Fibroblast of skin of left biceps (primary cell): ENCODE results near the gene ABCC2.
"Not testable (repeated sequence)": the region's sequence is repeated elsewhere in the genome, so short reads cannot be mapped to it uniquely, and the experiment has no call there.

Source experiments
- DNase-seq, 2 experiments: peaks; one replicate each; pipeline ENCODE4 v3.0.0-alpha.2; 2013; ENCODE audit warnings: low read depth in 2 of 2

ABCC2 gene

DNA sequence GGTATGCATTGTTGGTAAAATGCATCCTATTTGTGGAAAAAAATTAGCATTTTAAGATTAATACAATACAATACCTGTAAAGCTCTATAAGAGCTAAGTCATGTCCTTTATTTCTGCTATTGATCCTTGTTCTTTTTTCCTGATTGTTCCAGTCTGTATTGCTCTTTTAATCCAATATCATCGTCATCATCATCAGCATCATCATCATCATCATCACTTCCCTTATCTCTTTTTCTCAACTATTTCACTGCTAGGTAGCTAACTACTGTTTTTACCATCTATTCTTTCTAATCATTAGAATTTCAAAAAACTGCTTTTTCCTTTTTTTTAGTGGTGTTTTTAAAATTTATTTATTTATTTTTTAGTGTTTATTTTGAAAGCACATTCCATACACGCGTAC is 71.2 kb downstream of the ABCC2 start:
- DNase-seq: no peak

DNA sequence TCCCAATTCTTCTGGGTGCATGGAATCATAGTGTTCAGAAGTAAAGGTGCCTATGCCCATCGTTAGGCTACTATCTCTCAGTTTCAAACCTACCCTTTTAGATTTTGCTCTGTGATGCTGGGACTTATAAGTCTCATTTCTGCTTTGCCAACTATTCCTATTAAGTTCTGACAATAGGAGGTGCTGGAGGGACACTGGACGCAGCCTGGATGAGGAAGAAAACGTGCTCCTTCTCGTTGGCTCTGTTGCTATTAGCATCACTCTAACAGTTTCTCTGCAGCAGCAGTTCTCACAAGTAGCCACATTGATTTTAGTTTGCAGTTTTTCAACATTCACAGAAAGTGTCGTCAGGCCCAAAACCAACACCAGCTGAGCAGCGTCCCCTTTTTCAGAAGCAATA is 72.4 kb downstream of the ABCC2 start:
- DNase-seq: peak; percentile 36 to 38

DNA sequence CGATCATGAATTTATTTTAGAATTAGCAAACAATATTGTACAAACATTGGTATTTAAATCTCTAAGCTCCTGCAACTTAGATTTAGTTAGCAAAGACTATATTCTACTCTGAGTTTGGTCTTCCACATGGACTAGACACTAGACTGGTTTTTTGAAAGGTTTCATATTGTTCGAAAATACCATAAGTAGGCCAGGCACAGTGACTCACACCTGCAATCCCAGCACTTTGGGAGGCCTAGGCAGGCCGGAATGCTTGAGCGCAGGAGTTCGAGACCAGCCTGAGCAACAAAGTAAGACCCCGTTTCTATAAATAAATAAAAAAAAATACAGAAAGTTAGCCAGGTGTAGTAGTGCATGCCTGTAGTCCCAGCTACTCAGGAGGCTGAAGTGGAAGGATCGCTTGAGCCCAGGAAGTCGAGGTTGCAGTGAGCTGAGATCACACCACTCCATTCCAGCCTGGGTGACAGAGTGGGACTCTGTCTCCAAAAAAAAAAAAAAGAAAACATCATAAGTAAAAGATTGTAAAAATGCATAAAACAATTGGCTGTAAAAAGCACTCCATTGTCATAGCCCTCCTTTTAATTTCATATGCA is 73.1 kb downstream of the ABCC2 start:
- no peak for DNase-seq

DNA sequence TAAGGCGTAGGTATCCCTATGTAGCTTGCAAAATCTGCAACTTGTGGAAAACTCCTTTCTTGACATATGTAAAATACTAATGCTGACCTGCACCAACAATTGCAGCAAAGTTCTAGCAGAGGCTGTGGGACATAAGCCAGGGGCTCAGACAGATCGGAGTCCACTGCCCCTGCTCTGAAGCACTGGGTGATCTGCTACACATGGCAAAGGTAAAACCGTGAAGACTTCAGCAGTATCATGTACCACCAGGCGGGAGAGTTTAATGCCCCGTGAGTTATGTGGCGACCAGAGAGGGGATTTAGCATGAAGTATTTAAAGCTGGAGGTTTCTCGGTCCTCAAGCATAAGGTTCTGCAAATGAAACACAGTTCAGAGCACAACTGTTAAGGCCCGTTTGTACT is 76.4 kb downstream of the ABCC2 start:
- DNase-seq: no peak

DNA sequence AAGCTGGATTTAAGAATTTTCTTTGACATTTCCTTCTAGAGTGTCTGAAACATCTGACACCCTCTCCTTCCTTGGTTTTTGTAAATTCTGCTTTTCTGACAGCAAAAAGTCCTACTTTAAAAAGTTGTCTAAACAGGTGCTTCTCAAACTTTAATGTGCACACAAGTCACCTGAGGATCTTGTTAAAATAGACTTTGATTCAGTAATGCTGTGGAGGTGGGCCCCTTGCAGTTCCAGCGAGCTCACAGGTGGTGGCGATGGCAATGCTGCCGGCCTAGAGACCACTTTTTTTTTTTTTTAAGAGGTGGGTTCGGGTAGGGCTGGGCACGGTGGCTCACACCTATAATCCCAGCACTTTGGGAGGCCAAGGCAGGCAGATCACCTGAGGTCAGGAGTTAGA is 77.1 kb downstream of the ABCC2 start:
- DNase-seq: no peak

DNA sequence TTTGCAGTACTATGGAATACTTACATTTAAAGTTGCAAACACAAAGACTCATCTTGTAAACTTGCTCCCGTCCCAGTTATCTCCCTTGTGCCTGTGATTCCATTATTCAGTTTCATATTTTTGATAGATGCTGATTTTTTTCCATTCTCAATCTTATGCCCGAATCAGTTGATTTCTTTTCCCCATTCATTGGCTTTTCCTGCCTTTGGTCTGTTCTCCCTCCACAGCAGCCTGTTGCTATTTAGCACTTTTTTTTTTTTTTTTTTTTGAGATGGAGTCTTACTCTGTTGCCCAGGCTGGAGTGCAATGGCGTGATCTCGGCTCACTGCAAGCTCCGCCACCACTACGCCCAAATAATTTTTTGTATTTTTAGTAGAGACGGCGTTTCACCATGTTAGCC is 78.0 kb downstream of the ABCC2 start:
- DNase-seq: no peak

DNA sequence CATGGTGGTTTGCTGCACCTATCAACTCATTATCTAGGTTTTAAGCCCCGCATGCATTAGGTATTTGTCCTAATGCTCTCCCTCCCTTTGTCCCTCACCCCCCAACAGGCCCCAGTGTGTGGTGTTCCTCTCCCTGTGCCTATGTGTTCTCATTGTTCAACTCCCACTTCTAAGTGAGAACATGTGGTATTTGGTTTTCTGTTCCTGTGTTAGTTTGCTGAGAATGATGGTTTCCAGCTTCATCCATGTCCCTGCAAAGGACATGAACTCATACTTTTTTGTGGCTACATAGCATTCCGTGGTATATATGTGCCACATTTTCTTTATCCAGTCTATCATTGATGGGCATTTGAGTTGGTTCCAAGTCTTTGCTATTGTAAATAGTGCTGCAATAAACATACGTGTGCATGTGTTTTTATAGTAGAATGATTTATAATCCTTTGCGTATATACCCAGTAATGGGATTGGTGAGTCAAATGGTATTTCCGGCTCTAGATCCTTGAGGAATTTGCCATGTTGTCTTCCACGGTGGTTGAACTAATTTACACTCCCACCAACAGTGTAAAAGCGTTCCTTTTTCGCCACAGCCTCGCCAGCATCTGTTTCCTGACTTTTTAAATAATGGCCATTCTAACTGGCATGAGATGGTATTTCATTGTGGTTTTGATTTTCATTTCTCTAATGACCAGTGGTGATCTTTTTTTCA is 81.2 kb downstream of the ABCC2 start:
- peak; percentile 55 to 56 for DNase-seq

DNA sequence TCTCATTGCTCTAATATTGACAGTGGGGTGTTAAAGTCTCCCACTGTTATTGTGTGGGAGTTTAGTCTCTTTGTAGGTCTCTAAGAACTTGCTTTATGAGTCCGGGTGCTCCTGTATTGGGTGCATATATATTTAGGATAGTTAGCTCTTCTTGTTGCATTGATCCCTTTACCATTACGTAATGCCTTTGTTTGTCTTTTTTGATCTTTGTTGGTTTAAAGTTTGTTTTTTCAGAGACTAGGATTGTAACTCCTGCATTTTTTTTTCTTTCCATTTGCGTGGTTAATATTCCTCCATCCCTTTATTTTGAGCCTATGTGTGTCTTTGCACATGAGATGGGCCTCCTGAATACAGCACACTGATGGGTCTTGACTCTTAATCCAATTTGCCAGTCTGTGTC is 84.8 kb downstream of the ABCC2 start:
- not testable (repeated sequence) for DNase-seq

DNA sequence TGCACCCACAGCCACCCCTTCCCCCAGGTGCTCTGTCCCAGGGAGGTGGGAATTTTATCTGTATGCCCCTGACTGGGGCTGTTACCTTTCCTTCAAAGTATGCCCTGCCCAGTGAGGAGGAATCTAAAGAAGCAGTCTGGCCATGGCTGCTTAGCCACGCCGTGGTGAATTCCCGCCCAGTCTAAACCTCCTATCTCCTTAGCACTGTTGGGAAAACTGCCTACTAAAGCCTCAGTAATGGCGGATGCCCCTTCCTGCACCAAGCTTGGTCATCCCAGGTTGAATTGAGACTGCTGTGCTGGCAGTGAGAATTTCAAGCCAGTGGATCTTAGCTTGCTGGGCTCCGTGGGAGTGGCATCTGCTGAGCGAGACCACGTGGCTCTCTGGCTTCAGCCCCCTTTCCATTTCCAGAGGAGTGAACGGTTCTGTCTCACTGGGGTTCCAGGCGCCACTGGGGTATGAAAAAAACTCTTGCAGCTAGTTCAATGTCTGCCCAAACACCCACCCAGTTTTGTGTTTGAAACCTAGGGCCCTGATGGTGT is 87.2 kb downstream of the ABCC2 start:
- DNase-seq: no peak

DNA sequence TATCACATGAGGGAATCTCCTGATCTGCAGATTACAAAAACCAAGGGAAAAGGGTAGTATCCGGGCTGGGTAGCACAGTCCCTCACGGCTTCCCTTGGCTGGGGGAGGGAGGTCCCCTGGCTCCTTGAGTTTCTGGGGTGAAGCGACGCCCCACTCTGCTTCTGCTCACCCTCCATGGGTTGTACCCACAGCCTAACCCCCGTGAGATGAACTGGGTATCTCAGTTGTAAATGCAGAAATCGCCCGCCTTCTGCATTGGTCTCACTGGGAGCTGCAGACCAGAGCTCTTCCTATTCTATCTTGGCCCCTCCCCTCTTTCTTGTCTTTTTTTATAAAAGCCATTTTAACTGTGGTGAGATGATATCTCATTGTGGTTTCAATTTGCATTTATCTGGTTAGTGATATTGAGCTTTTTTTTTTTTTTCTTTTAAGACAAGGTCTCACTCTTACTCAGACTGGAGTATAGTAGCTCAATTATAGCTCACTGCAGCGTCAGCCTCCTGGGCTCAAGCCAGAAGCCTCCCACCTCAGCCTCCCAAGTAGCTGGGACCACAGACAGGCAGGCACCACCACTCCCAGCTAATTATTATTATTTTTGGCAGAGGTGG is 87.8 kb downstream of the ABCC2 start:
- DNase-seq: no peak

DNA sequence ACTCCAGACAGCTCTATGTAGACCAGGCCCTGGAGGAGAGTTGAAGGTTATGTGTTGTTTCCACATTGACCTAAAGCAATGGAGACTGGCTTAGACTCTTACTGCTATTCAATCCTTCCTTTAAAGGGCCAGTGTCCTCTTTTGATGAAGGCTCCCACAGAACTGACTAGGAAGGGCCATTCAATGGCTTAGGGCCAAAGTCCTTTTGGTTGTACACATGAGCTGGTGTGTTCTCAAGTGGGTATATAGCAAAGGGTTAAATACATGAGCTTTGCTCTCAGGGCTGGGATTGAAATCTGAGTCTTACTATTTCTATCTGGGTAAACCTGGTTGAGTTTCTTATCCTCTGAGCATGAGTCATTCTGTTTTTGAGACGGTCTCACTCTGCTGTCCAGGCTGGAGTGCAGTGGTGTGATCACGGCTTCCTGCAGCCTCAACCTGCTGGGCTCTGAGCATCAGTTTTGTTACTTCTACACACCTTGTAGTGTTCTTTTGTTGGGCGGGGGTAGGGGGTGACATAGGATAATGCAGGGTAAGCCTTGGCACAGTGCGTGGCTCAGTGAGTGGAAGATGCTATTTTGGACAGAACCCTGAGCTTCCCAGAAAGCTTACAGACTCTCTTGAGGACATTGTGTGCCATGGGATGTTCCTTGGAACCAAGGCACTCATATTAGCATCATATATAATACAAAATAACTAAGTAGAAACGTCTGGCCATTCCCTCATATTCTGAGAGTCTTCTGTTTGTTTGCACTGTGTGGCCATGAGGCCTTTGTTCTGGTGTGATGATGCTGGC is 90.1 kb downstream of the ABCC2 start:
- no peak for DNase-seq

DNA sequence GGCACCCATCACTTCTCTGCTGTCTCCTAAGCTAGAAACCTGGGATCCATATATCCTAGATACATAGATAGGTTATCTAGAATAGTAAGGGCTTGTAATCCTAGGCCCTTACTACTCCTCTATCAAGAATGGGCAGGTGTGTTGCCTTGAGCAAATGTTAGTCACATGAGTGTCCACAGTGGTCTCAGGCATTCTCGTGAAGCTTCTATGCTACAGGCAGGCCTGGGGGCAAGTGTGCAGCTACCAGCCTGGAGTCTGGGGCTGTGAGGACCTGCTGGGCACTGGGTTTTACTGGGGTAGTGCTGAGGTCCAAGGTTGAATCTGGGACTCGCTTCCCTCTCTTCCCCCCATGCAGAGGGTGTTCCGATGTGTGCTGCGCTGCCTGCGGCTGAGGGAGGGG is 91.4 kb downstream of the ABCC2 start:
- no peak for DNase-seq

DNA sequence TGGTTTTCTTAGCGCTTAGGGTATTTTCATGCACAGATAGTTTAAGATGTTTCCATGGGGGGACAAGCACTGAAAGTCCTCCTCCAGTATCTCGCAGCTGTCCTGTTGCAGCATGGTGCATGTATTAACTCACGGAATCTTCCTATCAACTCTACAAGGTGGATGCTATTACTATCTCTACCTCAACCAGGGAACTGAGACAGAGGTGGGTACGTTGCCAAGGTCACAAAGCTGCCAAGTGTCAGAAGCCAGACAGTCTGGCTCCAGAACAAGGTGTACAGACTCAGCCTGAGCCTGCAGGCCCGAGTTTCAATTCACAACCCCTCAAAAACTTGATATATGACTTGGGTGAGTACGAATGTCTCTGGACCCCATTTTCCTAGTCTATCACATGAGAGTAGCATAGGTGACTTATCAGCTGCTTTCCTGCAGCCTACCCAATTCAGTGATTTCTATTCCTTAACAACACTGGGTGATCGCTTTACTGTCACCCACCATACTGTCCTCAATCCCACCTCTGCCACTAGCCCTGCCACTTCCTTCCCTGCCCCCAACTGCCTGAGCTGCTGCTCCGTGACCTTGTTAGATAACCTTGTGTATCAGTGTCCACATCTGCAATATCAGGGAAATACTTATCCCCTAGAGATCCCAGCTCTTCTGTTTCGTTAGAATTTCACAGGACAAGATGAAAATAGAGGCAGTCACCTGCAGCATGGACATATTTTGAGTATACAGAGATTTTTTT is 92.1 kb downstream of the ABCC2 start:
- no peak for DNase-seq

DNA sequence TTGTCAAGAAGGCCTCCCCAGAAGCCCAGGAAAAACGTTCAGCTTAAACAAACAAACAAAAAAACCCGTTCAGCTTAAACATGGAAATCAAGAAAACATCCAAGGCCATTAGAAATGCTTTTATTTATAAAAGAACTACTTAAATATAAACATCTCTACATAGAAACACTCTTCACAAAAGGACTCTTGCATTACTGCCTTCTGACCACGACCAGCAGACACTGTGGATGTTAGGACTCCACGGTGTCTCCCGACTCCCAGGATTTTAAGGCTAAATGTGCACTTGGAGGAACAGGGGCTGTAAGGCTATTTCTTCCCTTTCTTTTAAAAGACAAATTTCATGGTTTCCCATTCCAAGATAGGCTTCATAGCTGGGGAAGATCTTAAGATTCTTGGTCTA is 93.0 kb downstream of the ABCC2 start:
- DNase-seq: no peak

DNA sequence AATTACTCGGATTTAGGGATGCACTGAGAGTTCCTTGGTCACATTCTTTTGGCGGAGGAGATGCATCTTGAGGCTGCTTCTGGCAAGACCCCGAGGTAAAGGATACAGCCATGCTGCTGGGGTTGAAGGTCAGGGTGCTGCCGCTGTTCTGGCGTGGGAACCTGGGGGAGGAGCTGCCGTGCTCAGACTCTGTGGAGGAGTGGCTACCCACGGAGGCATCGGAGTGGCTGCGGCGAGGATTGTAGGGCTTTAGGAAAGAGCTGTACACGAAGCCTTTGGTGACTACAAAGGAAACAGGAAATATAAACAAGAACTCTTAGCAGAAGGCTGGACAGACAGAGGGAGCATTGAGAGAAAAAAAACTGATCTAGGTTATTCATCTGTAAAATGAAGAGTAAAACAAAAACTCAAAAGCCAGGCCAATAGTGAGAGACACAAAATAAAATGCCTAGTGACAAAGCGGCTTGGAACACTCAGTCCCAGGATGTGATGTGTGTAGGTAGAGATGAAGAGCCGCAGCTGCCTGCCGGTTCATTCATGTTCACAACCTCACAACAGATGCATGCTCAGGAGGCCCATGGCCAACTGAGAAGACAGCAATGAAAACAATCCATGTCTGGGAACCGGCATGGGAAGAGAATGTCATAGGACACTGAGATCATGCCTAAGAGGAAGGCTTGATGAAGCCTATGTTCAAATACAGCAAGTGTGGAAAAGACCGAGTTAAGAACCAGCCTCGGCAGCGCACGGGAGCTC is 97.8 kb downstream of the ABCC2 start:
- no peak for DNase-seq

DNA sequence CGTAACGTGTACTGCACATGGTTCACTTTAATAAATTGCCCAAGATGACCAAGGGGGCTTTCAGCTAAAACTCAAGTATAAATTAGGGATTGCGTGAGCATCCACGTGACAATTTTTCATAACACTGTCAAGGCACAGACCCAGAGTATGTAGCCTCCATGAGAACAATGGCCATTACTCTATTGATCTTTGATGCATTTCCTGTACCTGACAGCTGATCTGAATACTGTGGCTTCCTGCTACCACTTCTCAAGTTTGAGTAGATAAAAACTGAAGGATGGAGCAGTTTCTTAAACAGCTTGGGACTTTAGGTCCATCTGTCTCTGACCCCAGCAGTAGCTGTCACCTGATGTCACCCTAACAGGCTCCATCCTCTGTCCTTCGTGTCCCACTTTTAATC is 98.9 kb downstream of the ABCC2 start:
- DNase-seq: no peak

DNA sequence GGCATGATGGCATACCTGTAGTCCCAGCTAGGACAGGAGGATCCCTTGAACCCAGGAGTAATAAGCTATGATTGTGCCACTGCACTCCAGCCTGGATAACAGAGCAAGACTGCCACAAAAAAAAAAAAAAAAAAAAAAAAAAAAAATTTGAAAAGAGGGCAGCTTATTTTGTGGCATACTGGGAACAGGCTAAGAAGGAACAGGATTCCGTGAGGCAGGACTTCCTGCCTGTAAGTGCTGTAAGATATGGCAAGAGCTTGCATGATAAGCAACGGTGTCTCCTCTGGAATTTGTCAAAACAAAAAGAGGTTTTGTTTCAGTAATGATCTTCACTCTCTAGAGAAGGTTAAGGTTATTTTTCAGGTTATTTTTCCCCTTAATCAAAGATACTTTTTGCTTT is 101.1 kb downstream of the ABCC2 start:
- no peak for DNase-seq

DNA sequence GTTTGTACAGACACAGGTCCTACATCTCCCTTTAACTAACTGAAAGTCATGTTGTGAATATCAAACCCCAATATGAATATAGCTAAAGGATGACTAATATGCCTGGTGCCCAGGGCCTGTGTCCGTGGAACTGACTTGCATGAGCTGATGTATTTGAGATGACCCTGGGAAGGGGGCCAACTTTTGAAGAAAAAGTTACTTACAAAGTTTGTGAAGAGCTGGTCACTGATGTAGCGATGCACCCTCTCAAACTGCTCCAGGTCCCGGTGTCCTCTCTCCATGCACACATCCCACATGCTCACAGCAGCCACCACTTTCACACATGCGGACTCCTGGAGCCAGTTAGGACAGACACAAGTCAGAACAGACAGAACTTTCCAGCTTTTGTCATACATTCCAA is 106.2 kb downstream of the ABCC2 start:
- DNase-seq: no peak

DNA sequence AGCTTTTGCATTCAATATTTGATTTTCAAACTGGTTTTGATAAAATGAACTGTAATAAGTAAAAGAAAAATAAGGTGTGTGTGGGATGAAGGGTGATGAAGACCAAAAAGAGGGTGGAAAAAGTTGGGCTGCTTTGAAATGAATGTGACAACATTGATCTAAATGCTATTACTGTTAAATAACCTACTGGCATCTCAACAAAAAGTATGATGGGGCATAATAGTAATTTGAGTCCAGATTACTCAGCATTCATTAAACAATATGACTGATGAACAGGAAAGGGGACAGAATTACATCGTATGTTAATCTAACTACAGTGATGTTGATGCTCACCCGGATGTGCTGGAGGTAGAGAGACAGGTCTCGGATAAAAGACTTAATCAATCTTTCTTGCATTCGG is 112.2 kb downstream of the ABCC2 start:
- no peak for DNase-seq

DNA sequence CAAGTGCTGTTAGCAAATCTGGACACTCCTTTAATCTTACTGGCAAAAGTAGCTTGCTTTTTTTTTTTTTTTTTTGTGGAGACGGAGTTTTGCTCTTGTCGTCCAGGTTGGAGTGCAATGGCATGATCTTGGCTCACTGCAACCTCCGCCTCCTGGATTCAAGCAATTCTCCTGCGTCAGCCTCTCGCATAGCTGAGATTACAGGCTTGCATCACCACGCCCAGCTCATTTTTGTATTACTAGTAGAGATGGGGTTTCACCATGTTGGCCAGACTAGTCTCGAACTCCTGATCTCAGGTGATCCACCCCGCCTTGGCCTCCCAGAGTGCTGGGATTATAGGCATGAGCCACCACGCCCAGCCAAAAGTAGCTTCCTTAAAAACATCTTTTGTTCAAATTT is 112.6 kb downstream of the ABCC2 start:
- not testable (repeated sequence) for DNase-seq

DNA sequence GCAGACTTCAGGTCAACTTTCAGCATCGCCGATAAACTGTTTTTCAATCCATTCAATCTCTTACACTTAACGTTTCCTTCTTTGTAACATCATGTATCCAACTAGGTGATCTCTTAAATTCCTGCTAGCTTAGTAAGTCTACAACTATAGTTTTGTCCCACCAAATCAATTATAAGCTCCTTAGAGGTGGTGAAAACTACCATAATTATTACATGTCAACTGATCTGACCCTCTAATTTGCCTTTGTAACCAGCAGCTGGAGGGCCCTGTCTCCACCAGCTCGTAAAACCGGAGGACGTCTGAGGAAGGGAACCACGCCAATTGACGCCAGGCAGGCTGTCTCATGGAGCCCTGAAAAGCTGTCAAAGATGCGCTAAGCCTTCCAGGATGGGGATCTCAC is 113.4 kb downstream of the ABCC2 start:
- DNase-seq: no peak
